Large intestine (tissue), 3 donors: Measurements from ENCODE around the gene WNT1. TPM values are rescaled to one million over a fixed set of nuclear protein-coding genes. Genes with fewer than 3 reads are reported as not detected.

Experiments used
- DNase-seq, 2 donors: peaks; one replicate each; pipeline versions ENCODE4 v3.0.0 to v3.0.0-alpha.2; 2013
- H3K27ac ChIP-seq: one replicate; pipeline ENCODE4 v1.5.1; 2013; ENCODE audit warnings: low read length
- H3K27me3 ChIP-seq: 2 replicates; pipeline ENCODE4 v1.6.1; 2013; ENCODE audit warnings: low read length; ENCODE audit not compliant: control insufficient read depth, insufficient read depth
- H3K36me3 ChIP-seq: 2 replicates; pipeline ENCODE4 v1.6.1; 2013; ENCODE audit warnings: low read length; ENCODE audit not compliant: control insufficient read depth, insufficient read depth
- H3K4me1 ChIP-seq: one replicate; pipeline ENCODE4 v1.6.1; 2013; ENCODE audit warnings: low read length; ENCODE audit not compliant: control insufficient read depth, insufficient read depth
- H3K4me3 ChIP-seq: one replicate; pipeline ENCODE4 v1.5.1; 2013; ENCODE audit warnings: low read length
- H3K9me3 ChIP-seq: one replicate; pipeline ENCODE4 v1.6.1; 2013; ENCODE audit warnings: mild to moderate bottlenecking, low read depth, low read length, moderate library complexity; ENCODE audit not compliant: control insufficient read depth
- WGBS: methylation state at CpG from one replicate; pipeline ENCODE4 v1.1.5; 2013; ENCODE audit warnings: low lambda C conversion rate; ENCODE audit not compliant: insufficient coverage; 5-methylcytosine and 5-hydroxymethylcytosine counted together
- polyA plus RNA-seq: library from polyadenylated mRNA; unstranded; fragments of 120-200 nt; gene quantifications from one replicate; pipeline ENCODE4 v1.2.1, GENCODE V29; 2013

WNT1 gene
- polyA plus RNA-seq, 1 donor, result not detected

DNA sequence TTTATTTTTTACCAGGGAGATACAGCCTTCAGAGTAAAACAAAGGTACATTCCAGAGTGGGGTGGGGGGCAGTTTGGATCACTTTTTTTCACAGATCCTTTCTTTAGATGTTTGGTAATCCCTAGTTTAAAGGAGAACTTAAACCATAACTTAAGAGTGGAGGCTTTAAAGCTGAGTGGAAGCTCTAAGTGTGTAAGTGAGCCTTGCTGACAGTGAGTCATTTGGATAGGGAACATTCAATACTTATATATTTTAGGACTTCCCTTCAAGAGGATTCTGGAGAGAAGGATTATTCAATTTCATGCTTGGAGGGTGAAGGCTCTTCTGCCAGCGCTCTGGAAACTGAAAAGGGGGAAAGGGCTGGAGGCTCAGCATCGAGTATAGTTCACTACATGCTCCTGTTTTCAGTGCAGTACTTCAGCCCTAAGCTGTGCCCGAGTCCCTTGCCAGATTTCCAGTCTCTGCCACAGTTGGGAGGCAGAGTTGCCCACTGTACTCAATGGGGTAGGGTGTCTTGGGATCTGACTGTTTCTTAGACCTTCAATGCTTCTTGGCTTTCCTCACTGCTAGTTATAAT is 32.1 kb downstream of the WNT1 start:
- DNase-seq, result no peak
- peaks cover 30% of the 10 kb centered on the region for H3K36me3 ChIP-seq
- no CpG with 5 or more reads among the region's 3 CpGs for WGBS

DNA sequence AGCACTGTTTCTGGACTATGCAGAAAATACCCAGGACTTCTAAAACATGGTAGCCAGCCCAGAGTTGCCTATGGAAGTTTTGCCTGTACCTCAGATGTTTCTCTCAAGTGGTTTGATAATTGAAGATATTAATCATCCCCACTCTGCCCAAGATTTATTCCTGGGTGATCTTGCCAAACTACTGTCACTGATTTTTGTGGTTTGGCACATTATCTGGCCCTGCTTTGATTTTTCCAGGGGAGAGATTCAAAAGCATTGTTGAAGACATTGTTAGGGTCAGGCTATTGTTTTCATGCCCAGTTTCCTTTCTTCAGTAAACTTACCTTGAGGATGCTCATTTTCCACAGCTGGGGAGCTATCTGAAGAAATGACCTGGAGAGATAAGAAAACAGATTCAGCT is 34.6 kb downstream of the WNT1 start:
- H3K27me3 ChIP-seq, result no peaks in the 10 kb centered on the region
- no peak overlapping the region for H3K4me3 ChIP-seq
- H3K4me1 ChIP-seq, result no peaks in the 10 kb centered on the region
- H3K36me3 ChIP-seq, result peaks cover 23% of the 10 kb centered on the region
- no peak for DNase-seq
- no peaks in the 10 kb centered on the region for H3K9me3 ChIP-seq
- no peak overlapping the region for H3K27ac ChIP-seq

More for the DNA sequence above, 32.1 kb downstream of the WNT1 start:
- Histone ChIP-seq H3K27ac (no peak overlapping the region), H3K4me1 (no peaks in the 10 kb centered on the region), H3K9me3 (no peaks in the 10 kb centered on the region), H3K27me3 (no peaks in the 10 kb centered on the region), H3K4me3 (no peak overlapping the region)

DNA sequence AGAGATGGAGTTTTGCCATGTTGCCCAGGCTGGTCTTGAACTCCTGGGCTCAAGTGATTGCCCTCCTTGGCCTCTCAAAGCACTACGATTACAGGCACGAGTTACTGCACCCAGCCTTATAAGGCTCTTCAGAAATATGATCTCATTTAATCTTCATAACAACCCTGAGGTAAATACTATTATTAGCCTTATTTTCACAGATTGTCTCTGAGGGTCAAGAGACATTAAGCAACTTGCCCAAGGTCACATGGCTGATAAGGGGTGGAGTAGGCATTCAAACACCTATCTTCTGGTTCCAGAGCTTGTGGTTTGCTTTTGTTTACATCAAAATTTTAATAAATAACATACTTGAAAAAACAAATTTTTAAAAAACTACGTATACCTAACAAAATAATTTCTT is 35.3 kb downstream of the WNT1 start:
- DNase-seq, result no peak
- H3K36me3 ChIP-seq, result peaks cover 23% of the 10 kb centered on the region
- H3K27me3 ChIP-seq, result no peaks in the 10 kb centered on the region
- WGBS, result no CpG with 5 or more reads among the region's 3 CpGs
- no peaks in the 10 kb centered on the region for H3K9me3 ChIP-seq
- H3K27ac ChIP-seq, result no peak overlapping the region
- no peaks in the 10 kb centered on the region for H3K4me1 ChIP-seq
- no peak overlapping the region for H3K4me3 ChIP-seq

DNA sequence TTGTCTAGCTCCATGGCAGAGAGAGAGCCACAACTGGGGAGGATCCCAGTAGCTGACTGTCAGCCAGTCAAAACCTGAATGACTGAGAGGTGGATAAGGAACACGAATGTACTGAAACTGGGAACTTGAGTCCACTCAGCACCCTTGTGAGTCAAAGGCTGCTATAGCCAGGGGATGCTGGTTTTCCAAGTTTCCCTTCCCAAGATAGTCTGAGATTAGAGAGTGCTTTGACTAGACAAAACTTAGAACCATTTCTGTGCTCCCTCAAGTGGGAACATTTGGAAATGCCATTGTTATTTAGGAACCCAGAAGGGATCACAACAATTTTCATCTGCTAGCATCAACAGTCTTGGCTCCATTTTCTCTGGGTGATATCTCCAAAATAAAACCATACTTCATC is 36.4 kb downstream of the WNT1 start:
- DNase-seq, result no peak
- Histone ChIP-seq H3K27ac (no peak overlapping the region), H3K4me3 (no peak overlapping the region), H3K27me3 (no peaks in the 10 kb centered on the region), H3K4me1 (peaks cover 3% of the 10 kb centered on the region), H3K9me3 (no peaks in the 10 kb centered on the region), H3K36me3 (peaks cover 23% of the 10 kb centered on the region)
- WGBS, result no CpG with 5 or more reads among the region's 1 CpG

DNA sequence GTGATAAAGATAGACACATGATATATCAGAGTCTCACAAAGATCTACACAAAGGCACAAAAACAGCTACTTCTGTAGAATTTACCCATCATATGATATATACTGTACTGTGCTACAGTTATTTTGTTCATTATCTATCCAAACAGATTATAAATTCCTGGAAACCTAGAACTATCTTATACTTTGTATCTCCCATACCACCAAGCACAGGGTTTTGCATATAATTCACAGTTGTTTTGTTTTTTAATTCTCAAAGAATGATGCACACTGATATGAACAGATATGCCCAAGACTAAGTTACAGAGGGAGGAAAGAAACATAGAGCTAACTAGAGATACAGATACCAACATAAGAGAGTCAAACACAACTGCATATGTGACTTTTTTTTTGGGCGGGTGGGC is 37.1 kb downstream of the WNT1 start:
- whole genome bisulfite sequencing, result no CpG with 5 or more reads among the region's 1 CpG
- Histone ChIP-seq H3K9me3 (no peaks in the 10 kb centered on the region), H3K27me3 (no peaks in the 10 kb centered on the region), H3K36me3 (peaks cover 22% of the 10 kb centered on the region), H3K4me3 (no peak overlapping the region), H3K4me1 (peaks cover 6% of the 10 kb centered on the region), H3K27ac (no peak overlapping the region)
- no peak for DNase-seq

DNA sequence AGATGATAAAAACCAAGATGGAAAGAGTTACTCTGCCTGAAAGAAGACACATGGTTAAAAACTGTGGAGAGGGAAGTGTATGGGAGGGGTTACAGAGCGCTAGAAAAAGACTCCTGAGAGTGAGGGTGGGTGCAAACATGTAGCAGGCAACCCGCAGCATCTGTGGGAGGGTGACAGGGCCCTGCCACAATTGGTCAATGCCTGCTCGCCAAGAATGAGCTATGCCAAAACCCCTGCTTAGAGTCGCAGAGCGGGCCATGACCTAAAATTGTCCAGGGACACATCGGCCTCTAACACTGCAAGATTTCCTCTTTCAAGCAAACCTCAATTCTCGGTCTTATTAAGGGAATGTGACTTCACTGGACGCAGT is 39.8 kb downstream of the WNT1 start:
- WGBS, result no CpG with 5 or more reads among the region's 8 CpGs
- peak overlapping the region; percentile 61 for H3K4me3 ChIP-seq

DNA sequence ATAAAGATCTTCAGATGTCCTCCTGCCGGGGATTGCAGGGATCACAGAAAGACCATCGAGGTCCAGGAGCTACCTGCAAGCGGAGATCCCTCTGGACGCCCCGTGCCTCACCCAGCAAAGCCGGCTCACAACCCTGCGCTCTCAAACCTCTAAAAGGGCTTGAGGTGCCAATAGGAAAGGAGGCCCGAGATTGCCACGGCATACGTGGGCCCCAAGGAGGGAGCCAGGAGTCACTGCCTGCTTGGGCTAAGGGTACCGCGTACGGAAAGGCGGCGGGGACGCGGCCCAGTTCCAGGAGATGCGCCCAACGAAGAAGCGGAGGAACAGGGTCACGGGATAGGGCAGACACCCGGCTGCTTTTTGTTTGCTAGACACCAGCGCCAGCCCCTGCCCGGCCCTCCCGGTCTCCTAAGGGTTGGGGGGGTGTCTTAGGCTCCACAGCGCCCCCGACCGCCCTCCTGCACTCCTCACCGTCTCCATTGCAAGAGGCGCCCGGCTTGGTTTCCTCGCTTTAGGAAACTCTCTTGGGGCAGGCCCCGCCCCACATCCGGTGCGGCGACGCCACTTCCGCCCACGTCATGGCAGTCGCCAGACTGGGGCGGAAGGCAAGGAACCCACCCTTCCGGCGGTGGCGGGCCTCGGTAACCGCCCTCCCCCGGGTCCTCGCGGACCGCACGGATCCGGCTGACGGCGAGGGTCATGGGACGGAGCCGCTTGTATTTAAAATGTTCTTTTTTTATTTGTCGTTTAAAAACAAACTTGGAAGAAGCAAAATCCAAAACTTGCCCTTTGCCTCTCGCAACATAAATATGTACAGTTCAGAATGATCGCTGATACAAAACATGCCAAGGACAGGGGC is 40.4 kb downstream of the WNT1 start, which contains the start of gene PRKAG1:
PRKAG1 (minus strand) TSS at position 516 of the 859 bp plus-strand sequence; CDS start at position 480, 36 bp downstream.
- 0% methylated on average over 2 of the region's 59 CpGs for WGBS

More for the DNA sequence above, 39.8 kb downstream of the WNT1 start:
- peaks cover 26% of the 10 kb centered on the region for H3K36me3 ChIP-seq
- H3K27me3 ChIP-seq, result no peaks in the 10 kb centered on the region
- peak overlapping the region; percentile 89 for H3K27ac ChIP-seq
- no peaks in the 10 kb centered on the region for H3K9me3 ChIP-seq
- no peak for DNase-seq
- peaks cover 6% of the 10 kb centered on the region for H3K4me1 ChIP-seq

DNA sequence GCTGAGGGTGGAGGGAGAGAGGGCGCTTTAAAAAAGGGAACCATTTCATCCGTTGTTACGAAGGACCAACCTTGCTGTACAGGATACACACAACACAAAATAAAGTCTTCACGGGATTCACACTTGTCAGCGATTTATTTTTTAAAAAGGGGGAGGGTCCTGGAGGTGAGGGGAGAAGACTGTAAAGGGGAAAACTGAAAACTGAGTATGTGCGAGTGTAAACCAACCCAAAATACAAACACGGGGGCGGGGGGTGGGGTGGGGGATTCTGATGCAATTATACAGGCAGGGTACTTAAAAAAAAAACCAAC is 41.0 kb downstream of the WNT1 start:
- Histone ChIP-seq H3K4me3 (peak overlapping the region; percentile 61), H3K27ac (peak overlapping the region; percentile 89), H3K27me3 (no peaks in the 10 kb centered on the region), H3K9me3 (no peaks in the 10 kb centered on the region), H3K36me3 (peaks cover 34% of the 10 kb centered on the region), H3K4me1 (peaks cover 6% of the 10 kb centered on the region)
- DNase-seq, result no peak
- WGBS, result 0% methylated on average over 4 of the region's 8 CpGs

More for the DNA sequence above, 40.4 kb downstream of the WNT1 start, which contains the start of gene PRKAG1:
- peak; percentile 98 to 99 for DNase-seq
- Histone ChIP-seq H3K36me3 (peaks cover 29% of the 10 kb centered on the region), H3K9me3 (no peaks in the 10 kb centered on the region), H3K27me3 (no peaks in the 10 kb centered on the region), H3K4me3 (peak within 1 kb of the TSS; percentile 61), H3K27ac (peak within 1 kb of the TSS; percentile 89), H3K4me1 (peaks cover 6% of the 10 kb centered on the region)

DNA sequence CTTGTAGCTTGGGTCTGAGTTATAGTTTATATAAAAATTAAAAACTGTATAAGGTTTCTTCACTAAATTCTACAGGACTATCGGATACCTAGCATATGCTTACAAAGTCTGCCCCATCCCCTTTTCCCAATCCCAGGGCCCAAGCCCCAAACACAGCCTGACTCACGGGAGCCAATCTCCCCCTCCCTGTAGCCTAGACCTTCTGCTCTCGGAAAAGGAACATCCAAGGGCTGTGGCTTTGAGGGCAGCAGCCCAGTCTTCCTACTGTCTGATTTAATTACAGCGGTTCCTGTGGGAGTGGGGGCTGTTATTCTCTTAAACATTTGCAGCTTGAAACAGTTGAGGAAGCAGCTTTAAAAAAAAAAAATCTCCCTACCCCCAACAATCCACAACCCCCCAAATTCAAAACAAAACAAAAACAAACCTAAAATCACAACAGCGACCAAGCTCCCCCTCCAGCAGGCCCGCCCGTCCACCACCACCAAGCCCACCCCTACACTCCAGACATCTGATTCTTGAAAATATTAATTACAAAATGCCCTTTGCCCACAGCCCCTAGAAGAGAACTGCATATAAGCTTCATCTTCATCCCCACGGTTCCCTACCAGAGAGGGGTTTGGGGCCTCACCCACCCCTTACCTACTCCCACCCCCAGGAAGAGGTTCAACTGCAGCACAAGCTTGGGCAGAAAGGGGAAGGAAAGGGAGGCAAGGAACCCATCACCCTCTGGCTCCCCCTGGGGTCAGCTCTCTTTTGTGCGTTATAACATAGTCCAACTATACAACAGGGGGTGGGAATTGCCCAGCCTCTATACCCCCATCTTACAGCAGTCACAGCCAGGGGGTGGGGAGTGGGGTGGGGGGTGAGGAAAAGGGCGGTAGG is 41.6 kb downstream of the WNT1 start:
- WGBS, result no CpG with 5 or more reads among the region's 10 CpGs

DNA sequence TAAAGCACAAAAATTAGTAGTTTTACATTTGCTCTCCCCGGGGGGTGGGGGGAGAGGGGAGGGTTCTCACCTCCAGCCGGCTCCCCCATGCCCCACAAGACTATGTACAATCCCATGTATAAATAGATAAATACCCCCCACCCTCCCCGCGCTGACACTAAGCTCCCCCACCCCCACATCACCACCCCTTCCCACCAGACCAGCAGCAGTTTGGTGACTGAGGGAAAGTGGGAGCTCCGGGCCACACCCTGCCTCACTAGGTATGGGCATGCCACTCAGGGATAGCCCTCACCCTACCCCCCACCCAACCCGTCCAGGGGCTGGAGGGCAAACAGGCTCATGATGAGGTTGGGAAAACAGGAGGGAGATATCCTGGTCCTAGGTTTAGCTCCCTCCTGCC is 42.3 kb downstream of the WNT1 start:
- Histone ChIP-seq H3K27me3 (no peaks in the 10 kb centered on the region), H3K9me3 (no peaks in the 10 kb centered on the region), H3K4me3 (no peak overlapping the region), H3K27ac (no peak overlapping the region), H3K36me3 (peaks cover 48% of the 10 kb centered on the region), H3K4me1 (peaks cover 6% of the 10 kb centered on the region)
- DNase-seq, result no peak
- WGBS, result no CpG with 5 or more reads among the region's 6 CpGs

More for the DNA sequence above, 41.6 kb downstream of the WNT1 start:
- Histone ChIP-seq H3K27me3 (no peaks in the 10 kb centered on the region), H3K4me3 (no peak overlapping the region), H3K9me3 (no peaks in the 10 kb centered on the region), H3K4me1 (peaks cover 6% of the 10 kb centered on the region), H3K27ac (peak overlapping the region; percentile 89), H3K36me3 (peaks cover 40% of the 10 kb centered on the region)
- DNase-seq, result peak in 1 of 2 donors; percentile 32
